H7 (cell line): ENCODE data around the gene RBKS. TPM values are rescaled to one million over a fixed set of nuclear protein-coding genes. Genes with fewer than 3 reads are reported as not detected.
"Not testable (repeated sequence)": the region's sequence is repeated elsewhere in the genome, so short reads cannot be mapped to it uniquely, and the experiment has no call there.

Experiments used
- DNase-seq: peaks from one replicate; pipeline ENCODE4 v3.0.0; 2012
- H3K27me3 ChIP-seq: 2 replicates; pipeline ENCODE4 v1.6.0; 2011; ENCODE audit warnings: mild to moderate bottlenecking, low read length; ENCODE audit not compliant: control insufficient read depth, insufficient read depth
- H3K36me3 ChIP-seq: replicated peaks from 2 replicates; pipeline ENCODE4 v1.5.1; 2011; ENCODE audit warnings: low read length; ENCODE audit not compliant: control insufficient read depth, insufficient read depth
- H3K4me3 ChIP-seq: 2 replicates; pipeline ENCODE4 v1.5.1; 2011; ENCODE audit warnings: low read depth, mild to moderate bottlenecking, control low read depth, low read length, moderate library complexity; ENCODE audit not compliant: insufficient read depth
- total RNA-seq: library from RNA; depleted of rRNA; stranded (reverse); fragments of >200 nt; shearing (Covaris generic); gene quantifications from 2 replicates; pipeline ENCODE4 v1.2.3, GENCODE V29; 2014

Gene RBKS
- total RNA-seq, 1 experiment from 2014 or later: 1.7 TPM

DNA sequence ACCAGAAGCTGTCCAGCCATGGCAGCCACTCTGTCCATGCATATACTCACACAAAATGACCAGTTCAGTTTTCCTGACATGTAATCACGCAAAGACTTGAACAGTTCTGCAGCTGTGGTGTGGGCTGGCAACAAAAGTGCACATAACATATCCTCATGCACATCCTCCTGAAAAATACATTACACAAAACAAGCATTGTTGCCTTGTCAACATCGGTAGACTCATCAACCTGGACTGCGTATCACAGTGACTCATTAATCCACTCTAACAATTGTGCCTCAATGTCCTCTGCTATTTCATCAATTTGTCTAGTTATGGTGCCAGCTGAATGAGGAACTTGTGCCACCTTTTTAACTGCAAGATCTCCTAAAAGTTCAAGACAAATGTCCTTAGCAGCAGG lies 19.5 kb downstream of the RBKS start:
- Histone ChIP-seq H3K36me3 (no peaks in the 10 kb centered on the region), H3K4me3 (no peak overlapping the region), H3K27me3 (no peaks in the 10 kb centered on the region)
- DNase-seq: no peak

DNA sequence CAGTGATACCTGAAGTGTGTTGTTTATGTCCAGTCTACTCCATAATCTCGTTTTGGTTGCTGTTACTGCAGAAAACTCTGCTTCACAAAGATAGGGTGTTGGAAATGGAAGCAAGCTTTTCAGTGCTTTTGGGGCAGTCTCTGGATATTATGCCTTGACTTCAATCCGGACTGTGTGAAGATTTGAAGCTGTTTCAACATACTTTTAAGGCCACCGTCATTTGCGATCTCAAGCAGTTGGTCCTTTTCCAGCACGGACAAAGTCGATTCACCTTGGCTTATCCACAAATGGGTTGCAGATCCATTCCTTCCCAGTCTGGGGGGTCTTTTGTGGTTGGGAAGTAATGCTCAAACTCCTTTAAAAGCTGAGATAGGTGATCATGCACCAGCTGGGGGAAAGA lies 20.4 kb downstream of the RBKS start:
- Histone ChIP-seq H3K4me3 (no peak overlapping the region), H3K36me3 (no peaks in the 10 kb centered on the region), H3K27me3 (no peaks in the 10 kb centered on the region)
- no peak for DNase-seq

- no peaks in the 10 kb centered on the region for H3K36me3 ChIP-seq
- no peak overlapping the region for H3K4me3 ChIP-seq
- peaks cover 2% of the 10 kb centered on the region; the same call in 1 of the 2 replicates for H3K27me3 ChIP-seq
- DNase-seq: no peak
Observed at GRCh38 chr2:27866237-27866636, 23.9 kb downstream of the RBKS start.

DNA sequence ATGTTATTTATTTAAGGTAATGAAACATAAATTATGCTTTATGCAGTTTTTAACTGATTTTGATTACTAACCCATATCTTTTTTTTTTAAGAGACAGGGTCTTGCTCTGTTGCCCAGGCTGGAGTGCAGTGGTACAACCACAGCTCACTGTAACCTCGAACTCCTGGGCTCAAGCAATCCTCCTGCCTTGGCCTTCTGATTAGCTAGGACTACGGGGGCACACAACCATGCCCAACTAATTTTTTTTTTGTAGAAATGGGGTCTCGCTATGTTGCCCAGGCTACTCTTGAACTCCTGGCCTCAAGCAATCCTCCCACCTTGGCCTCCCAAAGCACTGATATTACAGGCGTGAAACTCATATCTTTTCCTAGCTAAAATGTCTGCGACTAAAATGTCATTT lies 26.2 kb downstream of the RBKS start:
- not testable (repeated sequence) for H3K4me3 ChIP-seq, DNase-seq, H3K36me3 ChIP-seq, H3K27me3 ChIP-seq

GRCh38 chr2:27863146-27863545 lies 27.0 kb downstream of the RBKS start:
- H3K4me3 ChIP-seq: no peak overlapping the region
- no peaks in the 10 kb centered on the region for H3K36me3 ChIP-seq
- no peak for DNase-seq

DNA sequence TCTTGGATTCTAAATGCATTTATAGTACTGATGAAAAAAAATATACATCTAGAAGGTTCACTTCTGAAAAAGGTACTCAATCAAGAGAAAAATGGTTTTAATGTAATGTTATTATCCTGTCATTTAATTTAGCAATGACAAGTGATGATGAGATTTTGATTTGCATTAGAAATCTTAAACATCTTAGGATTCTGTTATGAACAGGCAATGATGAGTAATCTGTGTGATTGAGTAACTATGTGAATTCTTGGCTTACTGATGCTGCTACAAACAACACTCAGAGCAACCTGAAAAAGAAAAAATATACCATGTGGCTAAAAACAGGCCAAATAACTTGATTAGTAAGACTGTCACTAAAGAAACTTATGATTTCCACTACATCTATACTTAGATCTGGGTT lies 30.1 kb downstream of the RBKS start:
- no peaks in the 10 kb centered on the region for H3K36me3 ChIP-seq
- no peak for DNase-seq
- H3K4me3 ChIP-seq: no peak overlapping the region
- H3K27me3 ChIP-seq: peaks cover 2% of the 10 kb centered on the region; the same call in 1 of the 2 replicates

More at GRCh38 chr2:27863146-27863545, 27.0 kb downstream of the RBKS start:
- H3K27me3 ChIP-seq: peaks cover 2% of the 10 kb centered on the region; the same call in 1 of the 2 replicates

DNA sequence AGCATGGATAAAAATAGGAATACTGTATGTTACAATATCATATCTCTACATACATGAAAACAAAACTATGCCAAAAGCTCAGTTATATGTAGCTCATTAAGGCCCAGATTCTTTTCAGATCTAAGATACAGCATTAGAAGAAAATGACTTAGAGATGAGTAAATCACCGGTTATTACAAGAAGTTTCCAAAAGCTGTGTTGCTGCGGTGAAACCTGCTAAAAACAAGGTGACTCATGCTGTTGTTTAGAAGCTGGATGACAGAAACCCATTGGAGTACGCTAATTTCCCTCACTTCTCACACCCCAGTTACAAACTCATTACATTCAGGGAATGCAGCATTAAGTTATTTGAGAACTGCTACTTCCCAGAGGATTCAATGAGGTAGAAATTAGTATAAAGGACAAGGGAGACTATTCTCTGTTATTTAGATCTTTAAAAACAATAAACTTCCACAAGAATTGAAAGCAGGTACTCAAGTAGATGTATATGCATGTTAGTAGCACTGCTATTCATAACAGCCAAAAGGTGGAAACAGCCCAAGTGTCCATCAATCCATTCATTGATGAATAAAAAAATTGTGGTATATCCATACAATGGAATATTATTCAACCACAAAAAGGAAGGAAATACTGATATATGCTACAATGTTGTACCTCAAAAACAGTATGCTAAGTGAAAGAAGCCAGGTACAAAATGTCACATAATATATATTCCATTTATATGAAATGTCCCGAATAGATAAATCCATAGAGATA lies 32.6 kb downstream of the RBKS start:
- Histone ChIP-seq H3K27me3 (no peaks in the 10 kb centered on the region), H3K4me3 (no peak overlapping the region), H3K36me3 (no peaks in the 10 kb centered on the region)
- no peak for DNase-seq

DNA sequence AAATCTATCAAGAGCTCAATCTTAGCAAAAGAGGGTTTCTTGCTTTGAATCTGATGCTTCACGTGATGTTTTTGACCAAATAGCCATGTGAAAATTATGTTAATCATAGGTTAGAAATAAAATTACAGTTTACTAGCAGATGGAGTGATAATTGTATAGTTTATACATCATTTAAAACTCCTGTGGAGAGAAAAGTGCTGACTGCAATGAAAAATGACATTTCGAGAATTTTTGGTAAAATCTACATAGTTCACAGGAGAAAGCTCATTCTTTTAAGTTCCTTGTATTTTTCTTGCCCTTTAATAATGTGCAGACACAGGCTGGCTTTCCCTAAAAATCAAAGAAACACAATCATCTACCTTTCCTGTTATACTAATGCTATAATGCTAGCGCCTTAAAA lies 33.2 kb downstream of the RBKS start:
- DNase-seq: no peak
- no peaks in the 10 kb centered on the region for H3K36me3 ChIP-seq
- H3K27me3 ChIP-seq: no peaks in the 10 kb centered on the region
- no peak overlapping the region for H3K4me3 ChIP-seq

GRCh38 chr2:27856386-27856785 lies 33.8 kb downstream of the RBKS start:
- Histone ChIP-seq H3K4me3 (no peak overlapping the region), H3K27me3 (no peaks in the 10 kb centered on the region), H3K36me3 (no peaks in the 10 kb centered on the region)
- DNase-seq: no peak

DNA sequence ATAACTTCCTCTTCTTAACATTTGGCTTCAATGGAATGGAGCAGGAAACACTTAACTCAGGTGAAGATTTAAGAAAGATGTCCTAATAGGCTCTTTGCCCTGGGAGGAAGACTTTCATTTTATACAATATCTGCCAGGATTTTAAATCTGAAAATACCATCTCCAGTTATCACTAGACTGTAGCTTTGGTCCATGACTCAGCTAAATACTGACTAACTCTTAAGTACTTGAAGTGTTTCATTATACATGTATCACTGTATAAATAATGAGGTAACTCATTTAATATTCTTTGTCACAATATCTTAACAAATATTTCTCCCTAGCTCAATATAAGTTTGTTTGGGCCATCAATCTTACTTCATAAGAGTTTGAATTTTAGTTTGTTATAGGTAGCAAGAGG lies 34.7 kb downstream of the RBKS start:
- no peak for DNase-seq
- H3K36me3 ChIP-seq: no peaks in the 10 kb centered on the region
- no peak overlapping the region for H3K4me3 ChIP-seq

GRCh38 chr2:27854229-27854862 lies 35.8 kb downstream of the RBKS start:
- DNase-seq: no peak
- Histone ChIP-seq H3K4me3 (no peak overlapping the region), H3K27me3 (no peaks in the 10 kb centered on the region), H3K36me3 (no peaks in the 10 kb centered on the region)

More for the DNA sequence above, 34.7 kb downstream of the RBKS start:
- no peaks in the 10 kb centered on the region for H3K27me3 ChIP-seq

DNA sequence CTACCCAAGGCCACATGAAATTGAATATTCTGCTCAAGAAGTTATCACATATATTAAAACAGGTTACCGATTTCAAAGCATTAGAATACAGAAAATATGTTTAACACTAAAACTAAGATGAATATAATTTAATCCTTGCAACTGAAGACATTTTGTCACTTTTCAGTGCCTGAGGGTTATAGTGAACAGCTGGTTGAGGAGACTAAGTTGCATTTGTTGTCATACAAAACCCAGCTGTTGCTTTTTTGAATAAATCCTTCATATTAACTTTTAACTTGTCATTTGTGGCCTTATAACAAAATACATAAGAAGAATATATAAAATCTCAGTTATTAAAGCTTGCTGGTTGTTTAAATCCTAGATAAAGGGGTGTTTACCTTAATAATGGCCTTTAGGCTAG lies 37.5 kb downstream of the RBKS start:
- H3K4me3 ChIP-seq: no peak overlapping the region
- no peaks in the 10 kb centered on the region for H3K36me3 ChIP-seq
- H3K27me3 ChIP-seq: no peaks in the 10 kb centered on the region
- no peak for DNase-seq

- Histone ChIP-seq H3K4me3 (no peak overlapping the region), H3K27me3 (no peaks in the 10 kb centered on the region), H3K36me3 (no peaks in the 10 kb centered on the region)
- DNase-seq: no peak
Observed at GRCh38 chr2:27849558-27850205, 40.5 kb downstream of the RBKS start.

DNA sequence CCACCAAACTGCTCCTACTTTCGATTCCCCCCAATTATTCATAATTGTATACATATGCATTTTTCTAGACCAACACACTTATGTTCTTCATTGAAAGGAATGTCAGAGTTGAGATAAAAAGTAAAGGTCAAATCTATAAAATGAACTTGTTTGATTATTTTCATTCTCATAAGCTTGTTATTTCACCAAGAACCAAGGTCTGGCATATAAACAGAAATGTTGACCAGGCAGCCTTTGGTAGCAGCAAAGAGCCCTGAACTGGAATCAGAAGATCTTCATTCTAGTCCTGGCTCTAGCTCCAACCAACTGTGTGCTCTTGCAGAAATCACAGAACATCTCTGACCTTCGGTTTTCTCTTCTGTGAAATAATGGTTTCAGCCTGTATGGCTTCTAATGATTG lies 42.9 kb downstream of the RBKS start:
- H3K4me3 ChIP-seq: no peak overlapping the region
- H3K27me3 ChIP-seq: no peaks in the 10 kb centered on the region
- no peaks in the 10 kb centered on the region for H3K36me3 ChIP-seq
- no peak for DNase-seq

DNA sequence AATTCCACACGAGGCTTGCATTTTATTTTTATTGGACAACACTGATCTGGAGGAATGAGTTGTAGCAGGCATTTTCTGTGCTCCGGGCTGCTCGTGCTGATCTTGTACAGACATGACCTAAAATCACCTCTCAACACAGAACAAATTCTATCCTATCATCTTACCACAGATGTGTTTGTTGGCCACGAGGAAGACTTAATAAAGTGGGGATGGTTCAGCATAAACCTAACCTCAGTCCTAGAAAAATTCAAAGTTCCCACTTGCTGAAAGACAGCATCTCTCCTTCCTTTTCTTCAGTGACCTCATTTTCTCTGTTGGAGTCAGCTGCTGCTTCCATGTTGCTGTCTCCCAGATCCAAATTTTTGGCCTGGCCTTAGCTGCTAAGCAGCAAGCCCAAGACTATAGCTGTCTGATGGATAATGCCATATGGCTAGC lies 45.3 kb downstream of the RBKS start:
- H3K27me3 ChIP-seq: no peaks in the 10 kb centered on the region
- no peaks in the 10 kb centered on the region for H3K36me3 ChIP-seq
- DNase-seq: no peak
- no peak overlapping the region for H3K4me3 ChIP-seq
